ENCODE data around the gene PUM1. TPM values are rescaled to one million over a fixed set of nuclear protein-coding genes. Genes with fewer than 3 reads are reported as not detected.

PUM1 gene
- total and polyA plus RNA-seq, 10 of the 15 experiments (the other 5 are each of a cell fraction or from before 2014, with no cell fraction given), result 21.4 to 75.3 (median 42.4) TPM

- ChIA-PET CTCF (no interaction called here), SMC1A (ENCODE audit: uncharacterized antibody, unreplicated experiment) (interaction anchor here (1.2 kb wide), 1 partner anchor 15 kb away, joined by 3 read pairs; no protein-coding TSS in a partner anchor), POLR2A (no interaction called here), RAD21 (ENCODE audit: unreplicated experiment) (no interaction called here)
- Histone ChIP-seq H3K4me1 (ENCODE audit: control insufficient read depth, insufficient read depth, low read length) (no peaks in the 10 kb centered on the region), H3K27ac (ENCODE audit: control insufficient read depth, insufficient read depth) (no peak overlapping the region), H3K4me3 (no peak overlapping the region), H3K9me3 (replicated peaks; ENCODE audit: control insufficient read depth, insufficient read depth, low read length) (no peaks in the 10 kb centered on the region), H3K9ac (ENCODE audit: control insufficient read depth, insufficient read depth, low read length) (no peak overlapping the region), H3K27me3 (replicated peaks in 1 of 2; ENCODE audit: control insufficient read depth in 2 of 2, insufficient read depth in 2 of 2, low read length in 1 of 2) (no peaks in the 10 kb centered on the region; a peak in 1 of 4 replicates), H3K36me3 (ENCODE audit: control insufficient read depth in 2 of 2, insufficient read depth in 2 of 2, low read length in 1 of 2) (no peaks in the 10 kb centered on the region), H3K79me2 (ENCODE audit: control insufficient read depth, insufficient read depth, low read length) (no peaks in the 10 kb centered on the region), H3K4me2 (ENCODE audit: control insufficient read depth, insufficient read depth) (no peak overlapping the region), H2AFZ (ENCODE audit: control insufficient read depth, low read depth, low read length) (no peak overlapping the region), H4K20me1 (ENCODE audit: control insufficient read depth, insufficient read depth) (no peaks in the 10 kb centered on the region; the same call in 1 of the 2 replicates)
- TF ChIP-seq STAT3 (IDR thresholded peaks at IDR 0.05; ENCODE audit: low read depth, low read length) (no peak), PBX3 (IDR thresholded peaks at IDR 0.05; ENCODE audit: insufficient replicate concordance, low read depth, low read length) (no peak)
- WGBS (ENCODE audit: insufficient coverage, insufficient replicate concordance, low lambda C conversion rate, missing lambda C conversion rate), result 41% methylated on average over 5 of the region's 5 CpGs
- ATAC-seq, result no peak
- in situ Hi-C loops (cut with MboI), result no loop called here
- no peak for FAIRE-seq
- BruUV-seq (replicated peaks), result no TSS peak
- no peak for DNase-seq (ENCODE audit: low read depth, low spot score)
- intact Hi-C loops (cut with micrococcal nuclease; ENCODE audit: unreplicated experiment), result no loop called here
Observed at GRCh38 chr1:30889511-30889910, 176.0 kb downstream of the PUM1 start.

GRCh38 chr1:30888975-30889374 is 176.5 kb downstream of the PUM1 start:
- FAIRE-seq (no peak), DNase-seq (ENCODE audit: low read depth, low spot score) (no peak), ATAC-seq (no peak)
- Histone ChIP-seq H2AFZ (ENCODE audit: control insufficient read depth, low read depth, low read length) (no peak overlapping the region), H3K4me2 (ENCODE audit: control insufficient read depth, insufficient read depth) (no peak overlapping the region), H3K9me3 (replicated peaks; ENCODE audit: control insufficient read depth, insufficient read depth, low read length) (no peaks in the 10 kb centered on the region), H3K27me3 (replicated peaks in 1 of 2; ENCODE audit: control insufficient read depth in 2 of 2, insufficient read depth in 2 of 2, low read length in 1 of 2) (no peaks in the 10 kb centered on the region; a peak in 1 of 4 replicates), H3K9ac (ENCODE audit: control insufficient read depth, insufficient read depth, low read length) (no peak overlapping the region), H3K4me3 (no peak overlapping the region), H3K4me1 (ENCODE audit: control insufficient read depth, insufficient read depth, low read length) (no peaks in the 10 kb centered on the region), H3K27ac (ENCODE audit: control insufficient read depth, insufficient read depth) (no peak overlapping the region), H3K36me3 (ENCODE audit: control insufficient read depth in 2 of 2, insufficient read depth in 2 of 2, low read length in 1 of 2) (no peaks in the 10 kb centered on the region), H3K79me2 (ENCODE audit: control insufficient read depth, insufficient read depth, low read length) (no peaks in the 10 kb centered on the region), H4K20me1 (ENCODE audit: control insufficient read depth, insufficient read depth) (no peaks in the 10 kb centered on the region; the same call in 1 of the 2 replicates)
- intact Hi-C loops (cut with micrococcal nuclease; ENCODE audit: unreplicated experiment) (no loop called here), in situ Hi-C loops (cut with MboI) (no loop called here)
- ChIA-PET POLR2A (no interaction called here), RAD21 (ENCODE audit: unreplicated experiment) (interaction anchor here (1.0 kb wide), 1 partner anchor 22 kb away, joined by 3 read pairs; no protein-coding TSS in a partner anchor), CTCF (interaction anchor here (1.0 kb wide), 1 partner anchor 109 kb away, joined by 3 read pairs; no protein-coding TSS in a partner anchor), SMC1A (ENCODE audit: uncharacterized antibody, unreplicated experiment) (interaction anchor here (1.2 kb wide), 1 partner anchor 15 kb away, joined by 3 read pairs; no protein-coding TSS in a partner anchor)
- 65% methylated on average over 3 of the region's 3 CpGs for WGBS (ENCODE audit: insufficient coverage, insufficient replicate concordance, low lambda C conversion rate, missing lambda C conversion rate)
- no TSS peak for BruUV-seq (replicated peaks)
- TF ChIP-seq USF2 (IDR thresholded peaks at IDR 0.05; ENCODE audit: borderline replicate concordance, low read depth, low read length) (no peak), KAT2A (conservative IDR thresholded peaks at IDR 0.05; ENCODE audit: control insufficient read depth, low read depth, low read length) (no peak), IKZF1 (conservative IDR thresholded peaks at IDR 0.05) (no peak), RFX5 (IDR thresholded peaks at IDR 0.05; ENCODE audit: low read depth, low read length) (no peak), HCFC1 (IDR thresholded peaks at IDR 0.05; ENCODE audit: low read length) (no peak), ZBTB33 (IDR thresholded peaks at IDR 0.05) (no peak), ZZZ3 (IDR thresholded peaks at IDR 0.05; ENCODE audit: control insufficient read depth, insufficient read length, low read depth) (no peak), HDAC6 (IDR thresholded peaks at IDR 0.05; ENCODE audit: unreplicated experiment) (no peak), ZSCAN29 (IDR thresholded peaks at IDR 0.05) (no peak), MYC (IDR thresholded peaks at IDR 0.05; ENCODE audit: insufficient read depth, insufficient read length, insufficient replicate concordance, low read length, severe bottlenecking) (no peak), POLR2A (IDR thresholded peaks at IDR 0.05; ENCODE audit: low read depth, low read length) (no peak)

Data from GM12878 (cell line).